ENCODE measurements around the gene TMCC2. TPM values are rescaled to one million over a fixed set of nuclear protein-coding genes. Genes with fewer than 3 reads are reported as not detected.

Gene TMCC2
- total RNA-seq, 1 experiment from 2014 or later: 2.7 TPM

- intact Hi-C loops (cut with micrococcal nuclease): no loop called here
- Histone ChIP-seq H2AFZ (ENCODE audit: low read depth, low read length, poor library complexity, severe bottlenecking) (no peak overlapping the region), H3K4me2 (ENCODE audit: low read length) (no peak overlapping the region), H3K9me3 (ENCODE audit: control insufficient read depth in 1 of 2, insufficient read depth in 1 of 2, low read depth in 1 of 2, low read length in 2 of 2) (no peaks in the 10 kb centered on the region), H3K27me3 (ENCODE audit: insufficient read depth, low read length) (no peaks in the 10 kb centered on the region), H3K9ac (ENCODE audit: low read length) (no peak overlapping the region), H3K4me1 (ENCODE audit: control insufficient read depth in 1 of 2, insufficient read depth in 2 of 2, low read length in 2 of 2) (no peaks in the 10 kb centered on the region), H3K27ac (ENCODE audit: low read depth, low read length) (no peak overlapping the region), H3K36me3 (ENCODE audit: control insufficient read depth in 1 of 2, insufficient read depth in 2 of 2, low read length in 2 of 2) (no peaks in the 10 kb centered on the region), H3K4me3 (replicated peaks in 1 of 2; ENCODE audit: low read depth in 1 of 2, low read length in 2 of 2) (no peak overlapping the region), H3K9me2 (ENCODE audit: insufficient read depth) (no peaks in the 10 kb centered on the region), H4K20me1 (ENCODE audit: insufficient read depth) (no peaks in the 10 kb centered on the region), H3K79me2 (ENCODE audit: insufficient read depth, low read length) (no peaks in the 10 kb centered on the region)
- ChIA-PET CTCF (interaction anchor here (1.0 to 1.5 kb wide), 2 partner anchors 9 to 176 kb away, joined by 3 read pairs; no protein-coding TSS in a partner anchor), POLR2A (no interaction called here), RAD21 (ENCODE audit: low non-redundant PET in 1 of 2, low total read pairs in 2 of 2, uncharacterized antibody in 2 of 2, unreplicated experiment in 2 of 2) (no interaction called here)
- DNase-seq (ENCODE audit: low read depth, low spot score) (no peak), ATAC-seq (no peak)
- no TSS peak for BruUV-seq (replicated peaks)
- TF ChIP-seq MAX (IDR thresholded peaks at IDR 0.05): no peak
- TF ChIP-seq EZH2phosphoT487 (IDR thresholded peaks at IDR 0.05; ENCODE audit: borderline replicate concordance): no peak
- TF ChIP-seq ZBTB33 (IDR thresholded peaks at IDR 0.05; ENCODE audit: extremely low read depth, insufficient replicate concordance, low read length): no peak
- TF ChIP-seq, protein P1, sequence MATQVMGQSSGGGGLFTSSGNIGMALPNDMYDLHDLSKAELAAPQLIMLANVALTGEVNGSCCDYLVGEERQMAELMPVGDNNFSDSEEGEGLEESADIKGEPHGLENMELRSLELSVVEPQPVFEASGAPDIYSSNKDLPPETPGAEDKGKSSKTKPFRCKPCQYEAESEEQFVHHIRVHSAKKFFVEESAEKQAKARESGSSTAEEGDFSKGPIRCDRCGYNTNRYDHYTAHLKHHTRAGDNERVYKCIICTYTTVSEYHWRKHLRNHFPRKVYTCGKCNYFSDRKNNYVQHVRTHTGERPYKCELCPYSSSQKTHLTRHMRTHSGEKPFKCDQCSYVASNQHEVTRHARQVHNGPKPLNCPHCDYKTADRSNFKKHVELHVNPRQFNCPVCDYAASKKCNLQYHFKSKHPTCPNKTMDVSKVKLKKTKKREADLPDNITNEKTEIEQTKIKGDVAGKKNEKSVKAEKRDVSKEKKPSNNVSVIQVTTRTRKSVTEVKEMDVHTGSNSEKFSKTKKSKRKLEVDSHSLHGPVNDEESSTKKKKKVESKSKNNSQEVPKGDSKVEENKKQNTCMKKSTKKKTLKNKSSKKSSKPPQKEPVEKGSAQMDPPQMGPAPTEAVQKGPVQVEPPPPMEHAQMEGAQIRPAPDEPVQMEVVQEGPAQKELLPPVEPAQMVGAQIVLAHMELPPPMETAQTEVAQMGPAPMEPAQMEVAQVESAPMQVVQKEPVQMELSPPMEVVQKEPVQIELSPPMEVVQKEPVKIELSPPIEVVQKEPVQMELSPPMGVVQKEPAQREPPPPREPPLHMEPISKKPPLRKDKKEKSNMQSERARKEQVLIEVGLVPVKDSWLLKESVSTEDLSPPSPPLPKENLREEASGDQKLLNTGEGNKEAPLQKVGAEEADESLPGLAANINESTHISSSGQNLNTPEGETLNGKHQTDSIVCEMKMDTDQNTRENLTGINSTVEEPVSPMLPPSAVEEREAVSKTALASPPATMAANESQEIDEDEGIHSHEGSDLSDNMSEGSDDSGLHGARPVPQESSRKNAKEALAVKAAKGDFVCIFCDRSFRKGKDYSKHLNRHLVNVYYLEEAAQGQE (IDR thresholded peaks at IDR 0.05; ENCODE audit: low read depth): no peak
- TF ChIP-seq, protein P2, sequence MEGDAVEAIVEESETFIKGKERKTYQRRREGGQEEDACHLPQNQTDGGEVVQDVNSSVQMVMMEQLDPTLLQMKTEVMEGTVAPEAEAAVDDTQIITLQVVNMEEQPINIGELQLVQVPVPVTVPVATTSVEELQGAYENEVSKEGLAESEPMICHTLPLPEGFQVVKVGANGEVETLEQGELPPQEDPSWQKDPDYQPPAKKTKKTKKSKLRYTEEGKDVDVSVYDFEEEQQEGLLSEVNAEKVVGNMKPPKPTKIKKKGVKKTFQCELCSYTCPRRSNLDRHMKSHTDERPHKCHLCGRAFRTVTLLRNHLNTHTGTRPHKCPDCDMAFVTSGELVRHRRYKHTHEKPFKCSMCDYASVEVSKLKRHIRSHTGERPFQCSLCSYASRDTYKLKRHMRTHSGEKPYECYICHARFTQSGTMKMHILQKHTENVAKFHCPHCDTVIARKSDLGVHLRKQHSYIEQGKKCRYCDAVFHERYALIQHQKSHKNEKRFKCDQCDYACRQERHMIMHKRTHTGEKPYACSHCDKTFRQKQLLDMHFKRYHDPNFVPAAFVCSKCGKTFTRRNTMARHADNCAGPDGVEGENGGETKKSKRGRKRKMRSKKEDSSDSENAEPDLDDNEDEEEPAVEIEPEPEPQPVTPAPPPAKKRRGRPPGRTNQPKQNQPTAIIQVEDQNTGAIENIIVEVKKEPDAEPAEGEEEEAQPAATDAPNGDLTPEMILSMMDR (IDR thresholded peaks at IDR 0.05 in 2 of 3, conservative IDR thresholded peaks at IDR 0.05 in 1 of 3; ENCODE audit: borderline replicate concordance in 1 of 3, insufficient read depth in 1 of 3, low read depth in 2 of 3, low read length in 2 of 3): no peak
- TF ChIP-seq POLR2AphosphoS5 (IDR thresholded peaks at IDR 0.05; ENCODE audit: low read depth, low read length): no peak
- TF ChIP-seq EZH2 (IDR thresholded peaks at IDR 0.05): no peak
- no peak for TF ChIP-seq RAD21 (IDR thresholded peaks at IDR 0.05; ENCODE audit: low read depth)
- no peak for TF ChIP-seq EGR1 (IDR thresholded peaks at IDR 0.05; ENCODE audit: low read depth)
- TF ChIP-seq CBX3 (IDR thresholded peaks at IDR 0.05; ENCODE audit: low read depth): no peak
- no peak for TF ChIP-seq ELF1 (IDR thresholded peaks at IDR 0.05; ENCODE audit: borderline replicate concordance, low read depth)
- TF ChIP-seq POLR2A (IDR thresholded peaks at IDR 0.05; ENCODE audit: borderline replicate concordance, extremely low read depth, insufficient read depth, insufficient read length): no peak
- no peak for TF ChIP-seq YY1 (IDR thresholded peaks at IDR 0.05; ENCODE audit: extremely low read depth, insufficient replicate concordance, low read depth, low read length)
- TF ChIP-seq ZFX (IDR thresholded peaks at IDR 0.05): no peak
Measured at GRCh38 chr1:205237526-205238484, 10.1 kb downstream of the TMCC2 start.
